ENCODE data around the gene LGI4.
"Not testable (repeated sequence)": the region's sequence is repeated elsewhere in the genome, so short reads cannot be mapped to it uniquely, and the experiment has no call there.

Gene LGI4

DNA sequence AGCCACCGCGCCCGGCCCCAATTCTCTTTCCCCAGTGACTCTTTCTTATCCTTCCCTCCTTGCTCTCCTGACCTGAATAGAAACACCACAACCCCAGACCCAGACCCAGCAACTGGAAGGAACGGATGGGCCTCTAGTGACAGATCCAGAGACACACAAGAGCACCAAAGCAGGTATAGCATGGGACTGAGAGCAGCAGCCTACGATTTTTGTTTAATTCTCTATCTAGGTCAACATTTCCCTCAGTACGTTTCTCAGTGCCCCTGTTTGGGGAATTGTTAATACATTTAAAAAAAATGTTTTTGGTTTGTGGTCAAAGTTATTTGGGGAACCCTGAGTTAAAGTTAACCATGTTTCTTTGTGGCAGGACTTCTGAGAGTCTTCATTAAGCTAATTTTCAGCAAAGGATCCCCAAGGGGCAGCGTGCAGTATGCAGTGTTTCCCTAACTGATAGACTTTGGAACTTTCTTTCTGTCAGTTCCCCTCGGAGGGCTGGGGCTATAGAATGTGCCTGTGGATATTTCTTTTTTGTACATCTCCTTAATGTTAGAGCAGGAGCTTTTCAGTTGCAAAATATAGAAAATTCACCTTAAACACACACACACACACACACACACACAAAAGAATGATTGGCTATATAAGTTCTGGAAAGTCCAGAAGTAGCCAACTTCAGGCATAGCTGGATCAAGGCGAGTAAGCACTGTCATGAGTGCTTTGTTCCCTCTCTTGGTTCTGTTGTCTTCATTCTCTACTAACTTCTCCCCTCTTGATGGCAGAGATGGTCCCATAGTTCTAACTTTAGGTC, 26.0 kb upstream of the LGI4 start:
- Histone ChIP-seq H3K9me3 (ENCODE audit: control insufficient read depth in 2 of 2, low read length in 2 of 2) (no peaks in the 10 kb centered on the region), H3K36me3 (ENCODE audit: control insufficient read depth in 2 of 2, insufficient read depth in 2 of 2, low read length in 2 of 2) (peaks cover 6 to 40% of the 10 kb centered on the region in 2 donors), H3K9ac (ENCODE audit: low read depth in 1 of 2, low read length in 2 of 2) (no peak overlapping the region), H3K27ac (ENCODE audit: low read depth in 2 of 2, low read length in 2 of 2) (no peak overlapping the region), H3K4me3 (ENCODE audit: low read length in 2 of 2) (no peak overlapping the region), H3K27me3 (ENCODE audit: control insufficient read depth in 2 of 2, insufficient read depth in 2 of 2, low read length in 2 of 2) (no peaks in the 10 kb centered on the region), H3K4me1 (ENCODE audit: control insufficient read depth in 2 of 2, insufficient read depth in 2 of 2, low read length in 2 of 2) (peaks cover 0 to 6% of the 10 kb centered on the region in 2 donors)

DNA sequence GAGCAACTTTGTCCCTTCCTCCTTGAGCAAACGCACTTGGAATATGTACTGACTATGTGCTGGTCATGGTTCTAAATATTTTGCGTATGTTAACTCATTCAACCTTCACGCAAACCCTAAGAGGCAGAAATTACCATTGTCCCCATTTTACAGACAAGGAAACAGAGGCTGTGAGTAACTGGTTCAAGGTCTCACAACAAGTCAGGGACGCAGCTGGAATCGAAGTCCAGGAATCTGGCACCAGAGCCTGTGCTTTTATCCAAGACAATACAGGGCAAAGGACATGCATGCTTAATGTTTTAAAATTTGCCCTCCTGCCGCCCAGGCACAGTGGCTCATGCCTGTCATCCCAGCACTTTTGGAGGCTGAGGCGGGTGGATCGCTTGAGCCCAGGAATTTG, 24.7 kb upstream of the LGI4 start:
- Histone ChIP-seq H3K27ac (ENCODE audit: low read depth in 2 of 2, low read length in 2 of 2) (no peak overlapping the region), H3K27me3 (ENCODE audit: control insufficient read depth in 2 of 2, insufficient read depth in 2 of 2, low read length in 2 of 2) (peaks cover 0 to 3% of the 10 kb centered on the region in 2 donors), H3K36me3 (ENCODE audit: control insufficient read depth in 2 of 2, insufficient read depth in 2 of 2, low read length in 2 of 2) (peaks cover 6 to 35% of the 10 kb centered on the region in 2 donors)

DNA sequence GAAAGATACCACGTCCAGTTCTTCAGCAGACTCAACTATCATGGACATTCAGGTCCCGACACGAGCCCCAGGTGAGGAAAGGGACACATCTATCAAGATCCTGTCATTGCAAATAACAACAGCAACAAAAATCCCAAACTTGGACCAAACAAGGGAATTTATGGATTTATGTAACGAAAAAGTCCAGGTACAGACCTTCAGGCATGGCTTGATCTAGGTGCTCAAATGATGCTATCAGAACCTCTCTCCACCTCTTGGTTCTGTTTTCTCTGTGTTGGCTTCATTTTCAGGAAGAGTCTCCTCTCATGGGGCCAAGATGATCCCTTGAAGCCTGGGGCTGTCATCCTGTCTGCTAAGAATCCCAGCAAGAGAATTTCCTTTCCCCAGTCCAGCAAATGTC, 22.6 kb upstream of the LGI4 start:
- peaks cover 4 to 16% of the 10 kb centered on the region in 2 donors for H3K4me1 ChIP-seq (ENCODE audit: control insufficient read depth in 2 of 2, insufficient read depth in 2 of 2, low read length in 2 of 2)
- no peak overlapping the region for H3K27ac ChIP-seq (ENCODE audit: low read depth in 2 of 2, low read length in 2 of 2)
- H3K4me3 ChIP-seq (ENCODE audit: low read length in 2 of 2), result no peak overlapping the region
- peaks cover 0 to 22% of the 10 kb centered on the region in 2 donors for H3K36me3 ChIP-seq (ENCODE audit: control insufficient read depth in 2 of 2, insufficient read depth in 2 of 2, low read length in 2 of 2)
- peaks cover 8 to 12% of the 10 kb centered on the region in 2 donors for H3K27me3 ChIP-seq (ENCODE audit: control insufficient read depth in 2 of 2, insufficient read depth in 2 of 2, low read length in 2 of 2)
- H3K9ac ChIP-seq (ENCODE audit: low read depth in 1 of 2, low read length in 2 of 2), result no peak overlapping the region
- H3K9me3 ChIP-seq (ENCODE audit: control insufficient read depth in 2 of 2, low read length in 2 of 2), result no peaks in the 10 kb centered on the region

More for the DNA sequence above, 24.7 kb upstream of the LGI4 start:
- no peak overlapping the region for H3K9ac ChIP-seq (ENCODE audit: low read depth in 1 of 2, low read length in 2 of 2)
- H3K4me3 ChIP-seq (ENCODE audit: low read length in 2 of 2), result no peak overlapping the region
- peaks cover 0 to 8% of the 10 kb centered on the region in 2 donors for H3K4me1 ChIP-seq (ENCODE audit: control insufficient read depth in 2 of 2, insufficient read depth in 2 of 2, low read length in 2 of 2)
- no peaks in the 10 kb centered on the region for H3K9me3 ChIP-seq (ENCODE audit: control insufficient read depth in 2 of 2, low read length in 2 of 2)

DNA sequence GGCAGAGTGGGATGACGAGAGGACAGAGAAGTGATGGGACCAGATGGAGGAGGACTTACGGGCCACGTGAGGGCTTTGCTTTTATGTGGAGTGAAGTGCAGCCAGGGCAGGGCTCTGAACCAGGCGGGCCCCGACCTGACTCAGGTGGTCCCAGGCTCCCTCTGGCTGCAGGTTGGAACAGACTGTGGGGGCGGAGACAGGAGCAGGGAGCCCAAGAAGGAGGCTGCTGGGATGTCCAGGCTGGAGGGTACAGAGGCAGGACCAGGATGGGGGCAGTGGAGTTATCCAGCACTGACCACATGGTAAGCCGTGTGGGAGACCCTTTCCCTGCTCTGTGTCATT, 21.8 kb upstream of the LGI4 start:
- H3K9ac ChIP-seq (ENCODE audit: low read depth in 1 of 2, low read length in 2 of 2), result no peak overlapping the region
- no peak overlapping the region for H3K4me3 ChIP-seq (ENCODE audit: low read length in 2 of 2)
- peaks cover 8 to 12% of the 10 kb centered on the region in 2 donors for H3K27me3 ChIP-seq (ENCODE audit: control insufficient read depth in 2 of 2, insufficient read depth in 2 of 2, low read length in 2 of 2)
- H3K9me3 ChIP-seq (ENCODE audit: control insufficient read depth in 2 of 2, low read length in 2 of 2), result no peaks in the 10 kb centered on the region
- H3K4me1 ChIP-seq (ENCODE audit: control insufficient read depth in 2 of 2, insufficient read depth in 2 of 2, low read length in 2 of 2), result peaks cover 4 to 16% of the 10 kb centered on the region in 2 donors
- H3K36me3 ChIP-seq (ENCODE audit: control insufficient read depth in 2 of 2, insufficient read depth in 2 of 2, low read length in 2 of 2), result peaks cover 0 to 17% of the 10 kb centered on the region in 2 donors
- H3K27ac ChIP-seq (ENCODE audit: low read depth in 2 of 2, low read length in 2 of 2), result no peak overlapping the region

DNA sequence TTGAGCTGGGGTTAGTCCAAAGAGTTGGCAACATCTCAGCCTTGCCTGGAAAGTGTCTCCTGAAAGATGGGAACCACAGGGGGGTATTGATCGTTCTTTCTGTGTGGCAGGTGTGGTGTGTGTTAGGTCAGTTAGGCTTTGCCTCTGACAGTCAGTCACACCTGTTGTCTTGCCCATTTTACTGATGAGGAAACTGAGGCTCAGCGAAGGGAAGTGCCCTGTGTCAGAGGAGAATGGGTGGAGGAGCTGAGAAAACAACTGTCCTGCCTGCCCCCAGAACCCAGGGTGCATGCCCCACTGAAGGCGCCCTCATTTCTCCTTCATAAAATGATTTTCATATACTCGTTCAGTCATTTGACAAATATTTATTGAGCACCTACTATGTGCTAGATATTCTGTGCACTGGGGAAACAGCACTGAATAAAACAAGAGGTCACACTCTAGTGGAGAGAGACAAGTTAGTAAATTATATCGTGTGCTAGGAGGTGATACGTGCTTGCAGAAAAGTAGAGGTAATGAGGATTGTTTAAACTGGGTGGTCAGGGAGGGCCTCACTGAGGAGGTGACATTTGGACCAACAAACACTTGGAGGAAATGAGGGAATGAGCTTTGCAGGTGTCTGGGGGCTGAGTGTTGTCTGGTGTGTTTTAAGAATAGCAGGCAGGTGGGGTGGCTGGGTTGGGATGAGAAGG, 21.3 kb upstream of the LGI4 start:
- Histone ChIP-seq H3K4me3 (ENCODE audit: low read length in 2 of 2) (peak overlapping the region; percentile 68 to 76), H3K9me3 (ENCODE audit: control insufficient read depth in 2 of 2, low read length in 2 of 2) (no peaks in the 10 kb centered on the region), H3K27me3 (ENCODE audit: control insufficient read depth in 2 of 2, insufficient read depth in 2 of 2, low read length in 2 of 2) (peaks cover 11 to 12% of the 10 kb centered on the region in 2 donors), H3K4me1 (ENCODE audit: control insufficient read depth in 2 of 2, insufficient read depth in 2 of 2, low read length in 2 of 2) (peaks cover 4 to 16% of the 10 kb centered on the region in 2 donors), H3K27ac (ENCODE audit: low read depth in 2 of 2, low read length in 2 of 2) (peak overlapping the region in 1 of 2 donors; percentile 82), H3K9ac (ENCODE audit: low read depth in 1 of 2, low read length in 2 of 2) (peak overlapping the region in 1 of 2 donors; percentile 24), H3K36me3 (ENCODE audit: control insufficient read depth in 2 of 2, insufficient read depth in 2 of 2, low read length in 2 of 2) (peaks cover 0 to 14% of the 10 kb centered on the region in 2 donors)

DNA sequence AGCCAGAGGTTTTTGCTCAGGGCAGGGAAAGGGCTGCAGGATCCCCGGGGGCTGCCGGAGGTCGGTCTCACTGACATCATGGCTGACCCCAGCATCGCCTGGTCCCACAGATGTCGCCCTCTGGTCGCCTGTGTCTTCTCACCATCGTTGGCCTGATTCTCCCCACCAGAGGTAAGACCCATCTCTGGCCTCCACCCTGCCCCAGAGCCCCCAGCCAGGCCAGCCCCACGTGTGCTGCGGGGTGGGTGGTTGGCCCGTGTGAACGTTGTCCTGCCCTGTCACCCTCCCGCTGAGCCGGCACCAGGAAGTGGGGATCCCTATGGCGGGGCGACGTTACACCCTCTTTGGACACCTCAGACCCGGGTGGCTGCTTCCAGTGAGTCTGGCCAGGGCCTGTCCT, 20.6 kb upstream of the LGI4 start:
- H3K36me3 ChIP-seq (ENCODE audit: control insufficient read depth in 2 of 2, insufficient read depth in 2 of 2, low read length in 2 of 2), result peaks cover 0 to 14% of the 10 kb centered on the region in 2 donors
- H3K4me1 ChIP-seq (ENCODE audit: control insufficient read depth in 2 of 2, insufficient read depth in 2 of 2, low read length in 2 of 2), result peaks cover 4 to 16% of the 10 kb centered on the region in 2 donors
- peak overlapping the region; percentile 68 to 76 for H3K4me3 ChIP-seq (ENCODE audit: low read length in 2 of 2)
- no peaks in the 10 kb centered on the region for H3K9me3 ChIP-seq (ENCODE audit: control insufficient read depth in 2 of 2, low read length in 2 of 2)
- H3K27me3 ChIP-seq (ENCODE audit: control insufficient read depth in 2 of 2, insufficient read depth in 2 of 2, low read length in 2 of 2), result peaks cover 12% of the 10 kb centered on the region in 2 donors
- H3K9ac ChIP-seq (ENCODE audit: low read depth in 1 of 2, low read length in 2 of 2), result peak overlapping the region; percentile 51 to 68
- peak overlapping the region in 1 of 2 donors; percentile 82 for H3K27ac ChIP-seq (ENCODE audit: low read depth in 2 of 2, low read length in 2 of 2)

DNA sequence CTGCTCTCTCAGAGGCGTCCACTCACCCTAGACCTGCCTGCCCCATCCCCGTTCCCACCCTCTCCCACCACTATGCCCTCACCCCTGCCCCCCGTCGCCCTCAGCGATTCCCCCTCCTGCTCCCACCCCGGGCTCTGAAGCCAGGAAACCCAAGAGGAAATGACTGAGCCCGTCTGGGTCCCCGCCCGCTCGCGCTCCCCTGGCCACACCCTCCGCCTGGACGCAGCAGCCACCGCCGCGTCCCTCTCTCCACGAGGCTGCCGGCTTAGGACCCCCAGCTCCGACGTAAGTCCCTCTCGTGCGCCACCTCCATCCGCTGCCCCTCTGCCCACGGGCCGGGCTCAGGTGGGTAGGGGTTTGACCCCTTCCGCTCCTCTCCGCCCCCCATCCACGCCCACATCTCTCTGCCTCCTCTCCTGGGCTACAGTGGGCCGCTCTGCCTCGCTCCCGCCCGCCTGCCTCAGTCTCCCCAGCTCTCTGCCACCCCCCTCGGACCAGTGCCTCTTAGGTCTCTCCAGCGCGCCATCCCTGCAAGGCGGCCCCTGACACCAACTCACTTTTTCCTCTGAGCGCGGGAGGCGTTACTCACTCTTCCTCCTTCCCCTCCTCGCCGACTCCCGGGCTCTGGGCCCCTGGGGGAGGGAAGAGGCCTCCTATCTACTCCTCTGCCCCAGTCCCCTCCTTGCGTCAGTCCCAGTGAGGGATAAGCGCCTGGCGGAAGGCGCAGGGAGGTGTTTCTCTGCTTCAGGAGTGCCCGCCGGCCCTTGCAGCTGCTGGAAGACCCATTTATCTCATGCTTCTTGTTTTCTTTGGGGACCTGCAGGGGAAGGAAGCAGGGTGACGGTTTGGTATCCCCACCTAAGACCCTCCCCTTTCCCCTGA, 19.9 kb upstream of the LGI4 start, which contains the start of gene FXYD5:
TSS of gene FXYD5 (plus strand) at position 211 of the 882 bp plus-strand sequence. CDS start 816 bp downstream, outside the sequence.
- peak within 1 kb of the TSS; percentile 28 to 82 for H3K27ac ChIP-seq (ENCODE audit: low read depth in 2 of 2, low read length in 2 of 2)
- peaks cover 4 to 16% of the 10 kb centered on the region in 2 donors for H3K4me1 ChIP-seq (ENCODE audit: control insufficient read depth in 2 of 2, insufficient read depth in 2 of 2, low read length in 2 of 2)
- peak within 1 kb of the TSS; percentile 51 to 68 for H3K9ac ChIP-seq (ENCODE audit: low read depth in 1 of 2, low read length in 2 of 2)
- H3K4me3 ChIP-seq (ENCODE audit: low read length in 2 of 2), result peak within 1 kb of the TSS; percentile 68 to 76
- no peaks in the 10 kb centered on the region for H3K9me3 ChIP-seq (ENCODE audit: control insufficient read depth in 2 of 2, low read length in 2 of 2)
- peaks cover 0 to 14% of the 10 kb centered on the region in 2 donors for H3K36me3 ChIP-seq (ENCODE audit: control insufficient read depth in 2 of 2, insufficient read depth in 2 of 2, low read length in 2 of 2)
- H3K27me3 ChIP-seq (ENCODE audit: control insufficient read depth in 2 of 2, insufficient read depth in 2 of 2, low read length in 2 of 2), result peaks cover 12% of the 10 kb centered on the region in 2 donors

DNA sequence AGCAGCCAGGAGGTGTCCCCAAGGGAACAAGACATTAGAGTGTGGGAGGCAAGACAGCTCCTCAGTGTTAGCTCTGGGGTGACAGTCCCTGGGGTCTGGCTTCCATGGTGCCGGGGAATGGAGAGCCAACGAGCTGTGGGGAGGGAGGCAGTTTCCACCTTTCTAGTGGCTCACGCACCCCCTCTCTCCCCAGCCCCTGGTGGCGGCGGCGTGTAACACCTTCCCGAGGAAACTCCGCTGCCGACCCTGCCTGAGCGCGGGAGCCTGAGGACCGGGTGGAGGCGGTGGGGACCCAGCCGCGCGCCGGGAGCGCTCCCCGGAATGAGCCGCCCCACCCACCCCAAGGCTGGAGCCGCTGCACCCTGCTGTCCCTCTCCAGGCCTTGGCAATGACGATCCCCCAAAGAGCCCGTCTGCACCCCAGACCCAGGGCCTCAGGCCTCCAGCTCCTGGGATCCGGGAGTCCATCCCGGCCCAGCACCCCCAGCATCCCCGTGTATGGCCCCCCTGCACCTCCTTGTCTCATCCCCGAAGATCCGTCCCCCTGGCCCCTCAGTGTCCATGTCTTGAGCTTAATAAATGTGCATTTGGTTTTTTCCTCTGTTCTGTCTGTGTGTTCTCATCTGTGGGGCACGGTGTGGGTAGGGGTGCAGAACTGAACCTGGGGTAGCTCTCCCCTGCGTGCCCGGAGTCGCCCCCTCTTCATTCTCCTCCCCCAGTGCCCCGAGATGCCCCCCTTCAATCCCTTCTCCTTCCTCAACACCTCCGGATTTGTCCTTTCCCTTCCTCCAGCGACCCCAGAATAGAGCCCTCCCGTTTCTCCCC, 19.1 kb upstream of the LGI4 start:
- peaks cover 12% of the 10 kb centered on the region in 2 donors for H3K27me3 ChIP-seq (ENCODE audit: control insufficient read depth in 2 of 2, insufficient read depth in 2 of 2, low read length in 2 of 2)

DNA sequence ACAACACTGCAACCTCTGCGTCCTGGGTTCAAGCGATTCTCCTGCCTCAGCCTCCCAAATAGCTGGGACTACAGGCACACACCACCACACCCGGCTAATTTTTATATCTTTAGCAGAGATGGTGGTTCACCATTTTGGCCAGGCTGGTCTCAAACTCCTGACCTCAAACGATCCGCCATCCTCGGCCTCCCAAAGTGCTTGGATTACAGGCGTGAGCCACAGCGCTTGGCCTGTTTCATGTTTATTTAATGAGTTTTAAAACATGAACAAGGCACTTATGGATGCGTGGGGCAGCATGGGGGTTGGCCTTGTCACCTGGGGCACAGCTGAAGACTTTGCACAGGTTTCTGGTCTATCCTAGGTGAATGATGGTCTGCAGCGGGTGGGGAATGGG, 18.3 kb upstream of the LGI4 start:
- not testable (repeated sequence) for H3K9me3 ChIP-seq (ENCODE audit: control insufficient read depth in 2 of 2, low read length in 2 of 2); H3K9ac ChIP-seq (ENCODE audit: low read depth in 1 of 2, low read length in 2 of 2); H3K4me3 ChIP-seq (ENCODE audit: low read length in 2 of 2)

More for the DNA sequence above, 19.1 kb upstream of the LGI4 start:
- Histone ChIP-seq H3K4me3 (ENCODE audit: low read length in 2 of 2) (peak overlapping the region; percentile 68 to 76), H3K9me3 (ENCODE audit: control insufficient read depth in 2 of 2, low read length in 2 of 2) (no peaks in the 10 kb centered on the region), H3K4me1 (ENCODE audit: control insufficient read depth in 2 of 2, insufficient read depth in 2 of 2, low read length in 2 of 2) (peaks cover 4 to 16% of the 10 kb centered on the region in 2 donors), H3K27ac (ENCODE audit: low read depth in 2 of 2, low read length in 2 of 2) (peak overlapping the region; percentile 28 to 82), H3K36me3 (ENCODE audit: control insufficient read depth in 2 of 2, insufficient read depth in 2 of 2, low read length in 2 of 2) (peaks cover 0 to 7% of the 10 kb centered on the region in 2 donors), H3K9ac (ENCODE audit: low read depth in 1 of 2, low read length in 2 of 2) (peak overlapping the region; percentile 51 to 56)

More for the DNA sequence above, 18.3 kb upstream of the LGI4 start:
- not testable (repeated sequence) for H3K36me3 ChIP-seq (ENCODE audit: control insufficient read depth in 2 of 2, insufficient read depth in 2 of 2, low read length in 2 of 2); H3K27ac ChIP-seq (ENCODE audit: low read depth in 2 of 2, low read length in 2 of 2)
- peaks cover 4 to 16% of the 10 kb centered on the region in 2 donors for H3K4me1 ChIP-seq (ENCODE audit: control insufficient read depth in 2 of 2, insufficient read depth in 2 of 2, low read length in 2 of 2)
- peaks cover 12% of the 10 kb centered on the region in 2 donors for H3K27me3 ChIP-seq (ENCODE audit: control insufficient read depth in 2 of 2, insufficient read depth in 2 of 2, low read length in 2 of 2)

Data from mucosa of rectum (tissue), 2 donors.